NCI-H2081 treated with DMSO at 0.1 percent for 48 hours (cell line): ENCODE measurements around the gene SBF2.

Experiments used
- DNase-seq: peaks from one replicate; lab custom pipeline; 2025; lab: John Stamatoyannopoulos, UW

The SBF2 gene

GRCh38 chr11:10293423-10294289, at the start of gene SBF2:
TSS of gene SBF2 (minus strand) at chr11:10294219. CDS start at chr11:10294069, 150 bp downstream.
- no peak for DNase-seq

- no peak for DNase-seq
Measured at GRCh38 chr11:10338287-10338686, 44.3 kb upstream of the SBF2 start.

GRCh38 chr11:10333490-10333889, 39.5 kb upstream of the SBF2 start:
- DNase-seq: no peak

GRCh38 chr11:10331548-10332289, 37.7 kb upstream of the SBF2 start:
- no peak for DNase-seq

GRCh38 chr11:10329935-10330334, 35.9 kb upstream of the SBF2 start:
- no peak for DNase-seq

- DNase-seq: no peak
Measured at GRCh38 chr11:10329356-10329755, 35.3 kb upstream of the SBF2 start.

GRCh38 chr11:10328314-10329098, 34.5 kb upstream of the SBF2 start:
- DNase-seq: no peak

- no peak for DNase-seq
Measured at GRCh38 chr11:10327254-10327653, 33.2 kb upstream of the SBF2 start.

GRCh38 chr11:10326012-10326964, 32.3 kb upstream of the SBF2 start:
- DNase-seq: no peak

- DNase-seq: no peak
Measured at GRCh38 chr11:10325277-10326011, 31.4 kb upstream of the SBF2 start.

- DNase-seq: no peak
Measured at GRCh38 chr11:10324474-10324873, 30.5 kb upstream of the SBF2 start.

GRCh38 chr11:10323793-10324170, 29.8 kb upstream of the SBF2 start:
- DNase-seq: no peak

GRCh38 chr11:10322830-10323792, 29.1 kb upstream of the SBF2 start:
- no peak for DNase-seq

GRCh38 chr11:10322401-10322800, 28.4 kb upstream of the SBF2 start:
- DNase-seq: no peak

- DNase-seq: no peak
Measured at GRCh38 chr11:10320736-10321465, 26.9 kb upstream of the SBF2 start.

- no peak for DNase-seq
Measured at GRCh38 chr11:10319702-10320558, 25.9 kb upstream of the SBF2 start.

- DNase-seq: no peak
Measured at GRCh38 chr11:10318527-10318802, 24.4 kb upstream of the SBF2 start.
